Activated B cell treated with CpG ODN at 0.5 μM for 24 hours (primary cell): ENCODE measurements around the gene MTUS2. TPM values are rescaled to one million over a fixed set of nuclear protein-coding genes. Genes with fewer than 3 reads are reported as not detected.

ENCODE experiments used
- ATAC-seq: fragments of 200-7000 bp; cut with Tn5 transposase; one replicate; pipeline ENCODE4 v1.10.0; 2021; ENCODE audit warnings: low read depth, mild to moderate bottlenecking, moderate library complexity
- CTCF ChIA-PET: fragments of 350-600 bp; sonication (Branson Sonifier 250); formaldehyde crosslinking; loops from one replicate; lab custom pipeline; 2021; ENCODE audit warnings: antibody characterized with exemption; lab: Charles Lee
- POLR2A ChIA-PET: fragments of 350-600 bp; sonication (Branson Sonifier 250); formaldehyde crosslinking; loops from one replicate; lab custom pipeline; 2021; ENCODE audit warnings: antibody characterized with exemption; lab: Charles Lee
- DNase-seq: peaks from one replicate; pipeline ENCODE4 v3.0.0; 2022
- H3K27ac Mint-ChIP-seq: one replicate; pipeline ENCODE4 v1.8.0; 2020; ENCODE audit warnings: mixed read lengths
- H3K27me3 Mint-ChIP-seq: one replicate; pipeline ENCODE4 v1.8.0; 2021; ENCODE audit warnings: mixed read lengths
- H3K36me3 Mint-ChIP-seq: one replicate; pipeline ENCODE4 v1.8.0; 2021; ENCODE audit warnings: low read depth, mixed read lengths
- H3K4me1 Mint-ChIP-seq: one replicate; pipeline ENCODE4 v1.8.0; 2021; ENCODE audit warnings: mixed read lengths
- H3K4me3 Mint-ChIP-seq: one replicate; pipeline ENCODE4 v1.8.0; 2020; ENCODE audit warnings: mild to moderate bottlenecking, mixed read lengths
- H3K9me3 Mint-ChIP-seq: one replicate; pipeline ENCODE4 v1.8.0; 2020; ENCODE audit warnings: mixed read lengths
- CTCF ChIP-seq: fragments of 200-600 bp; IDR thresholded peaks from one replicate; pipeline ENCODE4 v1.8.0; 2022; ENCODE audit warnings: antibody characterized with exemption, mild to moderate bottlenecking
- intact Hi-C: fragments of 100-400 bp; cut with micrococcal nuclease; formaldehyde crosslinking; loops from one replicate; pipeline ENCODE4 v1.15.1; 2024
- total RNA-seq: library from RNA; stranded (reverse); gene quantifications from 2 replicates; pipeline ENCODE4 v1.2.3, GENCODE V29; 2022

MTUS2 gene
- total RNA-seq, 1 donor from 2014 or later = not detected

- Mint-ChIP-seq H3K27ac (no peak overlapping the region), H3K4me1 (no peaks in the 10 kb centered on the region)
Measured at GRCh38 chr13:29318741-29319140, 498.6 kb downstream of the MTUS2 start.

GRCh38 chr13:29319451-29319850, 499.3 kb downstream of the MTUS2 start:
- POLR2A ChIA-PET = no interaction called here

More at GRCh38 chr13:29318741-29319140, 498.6 kb downstream of the MTUS2 start:
- ChIA-PET POLR2A (no interaction called here), CTCF (no interaction called here)
- Mint-ChIP-seq H3K9me3 (no peaks in the 10 kb centered on the region), H3K27me3 (peaks cover 5% of the 10 kb centered on the region), H3K36me3 (no peaks in the 10 kb centered on the region), H3K4me3 (no peak overlapping the region)
- intact Hi-C loops = no loop called here
- ATAC-seq (no peak), DNase-seq (no peak)
- no peak for TF ChIP-seq CTCF

GRCh38 chr13:29323954-29324353, 503.8 kb downstream of the MTUS2 start:
- Mint-ChIP-seq H3K27me3 (peaks cover 5% of the 10 kb centered on the region), H3K27ac (no peak overlapping the region), H3K9me3 (peaks cover 5% of the 10 kb centered on the region), H3K4me1 (no peaks in the 10 kb centered on the region), H3K4me3 (no peak overlapping the region), H3K36me3 (no peaks in the 10 kb centered on the region)
- intact Hi-C loops = no loop called here
- POLR2A ChIA-PET = no interaction called here
- ATAC-seq = no peak
- TF ChIP-seq CTCF = no peak
- CTCF ChIA-PET = interaction anchor here (0.6 kb wide), 1 partner anchor 527 kb away, joined by 3 read pairs; no protein-coding TSS in a partner anchor
- no peak for DNase-seq

More at GRCh38 chr13:29319451-29319850, 499.3 kb downstream of the MTUS2 start:
- CTCF ChIA-PET = no interaction called here
- no peak for DNase-seq
- peaks cover 5% of the 10 kb centered on the region for H3K27me3 Mint-ChIP-seq
- H3K4me1 Mint-ChIP-seq = no peaks in the 10 kb centered on the region
- H3K27ac Mint-ChIP-seq = no peak overlapping the region
- TF ChIP-seq CTCF = no peak
- H3K4me3 Mint-ChIP-seq = no peak overlapping the region
- H3K36me3 Mint-ChIP-seq = no peaks in the 10 kb centered on the region
- H3K9me3 Mint-ChIP-seq = no peaks in the 10 kb centered on the region
- ATAC-seq = no peak
- intact Hi-C loops = no loop called here

GRCh38 chr13:29324601-29325000, 504.5 kb downstream of the MTUS2 start:
- CTCF ChIA-PET = no interaction called here
- H3K4me3 Mint-ChIP-seq = no peak overlapping the region
- intact Hi-C loops = no loop called here
- peaks cover 5% of the 10 kb centered on the region for H3K27me3 Mint-ChIP-seq
- TF ChIP-seq CTCF = no peak
- H3K27ac Mint-ChIP-seq = no peak overlapping the region
- peaks cover 5% of the 10 kb centered on the region for H3K9me3 Mint-ChIP-seq
- ATAC-seq (no peak), DNase-seq (no peak)
- H3K36me3 Mint-ChIP-seq = no peaks in the 10 kb centered on the region
- POLR2A ChIA-PET = no interaction called here
- H3K4me1 Mint-ChIP-seq = no peaks in the 10 kb centered on the region

- Mint-ChIP-seq H3K36me3 (no peaks in the 10 kb centered on the region), H3K27me3 (peaks cover 5% of the 10 kb centered on the region), H3K4me1 (no peaks in the 10 kb centered on the region), H3K27ac (no peak overlapping the region), H3K4me3 (no peak overlapping the region), H3K9me3 (peaks cover 8% of the 10 kb centered on the region)
- CTCF ChIA-PET = no interaction called here
- no peak for TF ChIP-seq CTCF
- no peak for ATAC-seq
- DNase-seq = no peak
- intact Hi-C loops = no loop called here
- POLR2A ChIA-PET = no interaction called here
Measured at GRCh38 chr13:29328501-29328900, 508.4 kb downstream of the MTUS2 start.
